Inferior parietal cortex (tissue), 1 donor: ENCODE results near the gene HAPLN1.
A peak's percentile ranks its signal among the peaks of the same experiment; 100 is the strongest.

Experiments used
- DNase-seq: peaks from one replicate; pipeline ENCODE4 v3.0.0-alpha.2; 2016; ENCODE audit errors: extremely low spot score

HAPLN1 gene

GRCh38 chr5:83641946-83642345 is 78.7 kb downstream of the HAPLN1 start:
- DNase-seq: no peak

DNA sequence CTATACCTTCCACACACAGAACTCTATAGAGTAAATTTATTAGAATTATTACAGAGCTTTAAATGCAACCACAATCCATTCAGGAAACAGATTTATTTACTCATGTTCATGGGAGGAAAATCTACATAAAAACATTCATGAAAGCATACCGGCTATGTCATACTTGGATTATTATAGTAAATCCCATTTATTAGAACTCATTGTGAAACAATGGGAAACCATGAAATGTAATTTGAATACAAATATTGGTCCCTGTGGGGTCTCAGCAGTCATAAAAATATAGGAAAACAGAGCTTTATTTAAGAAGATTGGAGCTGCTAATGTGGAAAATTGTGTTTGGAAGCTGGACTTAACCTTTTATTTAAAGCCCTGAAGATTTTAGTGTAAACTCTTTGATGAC is 80.7 kb downstream of the HAPLN1 start:
- DNase-seq: no peak

- DNase-seq: no peak
Measured at GRCh38 chr5:83636156-83636555, 84.5 kb downstream of the HAPLN1 start.

DNA sequence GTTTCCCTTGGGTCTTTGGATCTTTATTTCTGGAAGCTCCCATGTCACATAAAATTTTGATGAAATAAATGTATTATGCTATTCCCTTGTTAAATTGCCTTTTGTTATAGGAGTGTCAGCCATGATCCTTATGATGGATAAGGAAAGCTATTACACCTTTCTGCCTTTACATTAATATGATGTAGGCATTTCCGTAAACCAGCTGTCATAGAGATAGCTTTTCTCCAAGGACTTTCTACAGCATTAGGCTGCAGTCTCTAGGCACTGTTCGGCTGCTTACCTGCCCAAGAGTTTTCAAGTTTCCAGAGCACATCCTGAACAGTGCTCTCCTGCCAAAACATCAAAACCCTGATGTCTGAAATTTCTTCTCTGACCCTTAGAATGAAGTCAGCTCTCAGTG is 87.4 kb downstream of the HAPLN1 start:
- DNase-seq: no peak

- no peak for DNase-seq
Measured at GRCh38 chr5:83632874-83633273, 87.8 kb downstream of the HAPLN1 start.

GRCh38 chr5:83628360-83628759 is 92.3 kb downstream of the HAPLN1 start:
- no peak for DNase-seq

DNA sequence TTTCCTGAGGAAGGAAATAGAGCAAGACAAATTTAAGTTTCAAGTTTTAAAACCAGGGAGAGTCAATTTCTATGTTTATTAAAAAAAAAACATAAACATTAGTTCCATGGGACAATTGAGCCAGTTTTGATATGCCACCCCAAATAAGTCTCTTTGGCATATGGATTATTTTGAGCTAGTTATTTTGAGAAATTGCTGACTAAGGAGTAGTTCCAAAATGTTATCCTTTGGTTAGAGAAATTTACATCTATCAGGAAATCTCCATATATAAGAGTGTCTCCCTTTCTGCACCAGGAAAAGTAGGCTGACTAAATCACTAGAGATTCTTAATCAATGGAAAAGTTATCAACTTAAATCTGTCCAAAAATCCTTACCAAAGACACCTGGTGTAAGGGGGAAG is 105.8 kb downstream of the HAPLN1 start:
- no peak for DNase-seq

GRCh38 chr5:83608122-83608521 is 112.5 kb downstream of the HAPLN1 start:
- peak; percentile 71 for DNase-seq

GRCh38 chr5:83595217-83595616 is 125.4 kb downstream of the HAPLN1 start:
- no peak for DNase-seq

GRCh38 chr5:83590966-83591365 is 129.7 kb downstream of the HAPLN1 start:
- no peak for DNase-seq

DNA sequence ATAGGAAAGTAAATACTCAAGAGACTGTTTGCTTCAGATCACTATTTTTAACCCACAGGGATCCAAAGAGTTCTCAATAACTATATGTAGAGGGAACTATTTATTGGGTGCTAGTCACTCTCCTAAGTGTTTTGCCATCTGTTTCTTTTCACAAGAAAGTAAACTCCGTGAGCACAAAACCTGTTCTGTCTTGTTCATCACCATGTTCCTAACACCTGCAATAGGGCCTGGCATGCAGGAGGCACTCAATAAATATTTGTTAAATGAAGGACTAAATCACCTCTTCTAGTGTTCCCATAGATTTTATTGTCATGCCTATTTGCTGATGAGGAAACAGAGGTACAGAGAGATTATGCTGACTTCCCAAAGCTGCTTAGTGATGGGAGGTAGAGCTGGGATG is 130.9 kb downstream of the HAPLN1 start:
- no peak for DNase-seq
